CD4-positive, alpha-beta T cell treated with Interleukin-15 for 4 hours (primary cell): ENCODE results near the gene LIMD2.

ENCODE experiments used
- DNase-seq: peaks from one replicate; pipeline ENCODE4 v3.0.0-alpha.2; 2020; ENCODE audit warnings: low spot score

Gene LIMD2

GRCh38 chr17:63701456-63701820 is 1.5 kb upstream of the LIMD2 start:
- DNase-seq = no peak

- DNase-seq = peak; percentile 41
Measured at GRCh38 chr17:63700528-63701455, 867 bp upstream of the LIMD2 start.

- DNase-seq = peak; percentile 92
Measured at GRCh38 chr17:63698886-63699637, 863 bp downstream of the LIMD2 start.

- DNase-seq = no peak
Measured at GRCh38 chr17:63698381-63698885, 1.5 kb downstream of the LIMD2 start.

- DNase-seq = peak; percentile 86
Measured at GRCh38 chr17:63697341-63698286, 2.3 kb downstream of the LIMD2 start.

GRCh38 chr17:63696381-63696961 is 3.5 kb downstream of the LIMD2 start:
- DNase-seq = peak; percentile 52

- DNase-seq = no peak
Measured at GRCh38 chr17:63695889-63696288, 4.0 kb downstream of the LIMD2 start.

- DNase-seq = no peak
Measured at GRCh38 chr17:63694950-63695773, 4.8 kb downstream of the LIMD2 start.

- DNase-seq = peak; percentile 25
Measured at GRCh38 chr17:63694229-63694949, 5.5 kb downstream of the LIMD2 start.

- no peak for DNase-seq
Measured at GRCh38 chr17:63693411-63694113, 6.4 kb downstream of the LIMD2 start.

GRCh38 chr17:63692195-63692816 is 7.6 kb downstream of the LIMD2 start:
- no peak for DNase-seq

GRCh38 chr17:63689479-63689878 is 10.4 kb downstream of the LIMD2 start:
- no peak for DNase-seq

- DNase-seq = no peak
Measured at GRCh38 chr17:63688396-63689020, 11.4 kb downstream of the LIMD2 start.

- no peak for DNase-seq
Measured at GRCh38 chr17:63686138-63686685, 13.7 kb downstream of the LIMD2 start.

- DNase-seq = no peak
Measured at GRCh38 chr17:63685578-63685977, 14.3 kb downstream of the LIMD2 start.

GRCh38 chr17:63685041-63685440 is 14.9 kb downstream of the LIMD2 start:
- DNase-seq = no peak

- DNase-seq = no peak
Measured at GRCh38 chr17:63682981-63683380, 16.9 kb downstream of the LIMD2 start.

GRCh38 chr17:63682441-63682840 is 17.5 kb downstream of the LIMD2 start:
- DNase-seq = no peak
